HL-60 (cell line): ENCODE results near the gene TMEM59L.

Experiments
- CTCF ChIP-seq: IDR thresholded peaks from one replicate; pipeline ENCODE4 v1.5.1; 2011; ENCODE audit warnings: low read length, control low read depth, inconsistent platforms; ENCODE audit not compliant: insufficient read depth
- GABPA ChIP-seq: IDR thresholded peaks from 2 replicates; pipeline ENCODE4 v1.6.1; 2012; ENCODE audit warnings: low read depth
- REST ChIP-seq: IDR thresholded peaks from 2 replicates; pipeline ENCODE4 v1.6.1; 2012; ENCODE audit warnings: low read depth; ENCODE audit not compliant: insufficient replicate concordance

GRCh38 chr19:18667531-18668251 is 55.0 kb downstream of the TMEM59L start:
- TF ChIP-seq CTCF (no peak), REST (no peak), GABPA (no peak)
